ENCODE results near the gene ATP2C1. TPM values are rescaled to one million over a fixed set of nuclear protein-coding genes. Genes with fewer than 3 reads are reported as not detected.

The ATP2C1 gene
- total RNA-seq, 4 donors from 2014 or later: 32.1 to 52.3 (median 35.0) TPM

DNA sequence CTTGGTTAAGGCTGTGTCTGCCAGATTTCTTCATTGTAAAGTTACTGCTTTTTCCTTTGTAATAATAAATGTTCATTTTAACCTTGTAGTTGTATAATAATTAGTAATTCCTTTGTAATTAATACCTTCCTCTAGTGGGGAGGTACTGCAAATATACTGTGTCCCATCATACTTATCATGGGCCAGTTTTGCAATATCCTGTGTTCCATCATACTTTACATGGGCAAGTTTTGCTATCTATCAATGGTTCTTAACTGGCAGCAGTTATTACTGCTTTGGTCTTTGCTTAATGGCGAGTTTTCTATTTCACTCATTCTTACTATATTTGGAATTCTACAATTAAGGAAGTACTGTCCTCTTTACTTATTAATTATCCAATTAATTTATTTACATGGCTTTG, 10.6 kb downstream of the ATP2C1 start:
- Histone ChIP-seq H3K27me3 (no peaks in the 10 kb centered on the region), H3K4me3 (no peak overlapping the region), H3K36me3 (no peaks in the 10 kb centered on the region), H3K4me1 (peaks cover 25 to 47% (median 30%) of the 10 kb centered on the region in 4 donors), H3K27ac (replicated peaks in 1 of 4) (no peak overlapping the region), H3K9me3 (no peaks in the 10 kb centered on the region)
- no peak for DNase-seq (ENCODE audit: extremely low spot score)
- 74% methylated on average over 1 of the region's 1 CpG for WGBS
- intact Hi-C loops (cut with DNase I): no loop called here
- TF ChIP-seq CTCF (IDR thresholded peaks at IDR 0.05): no peak
- no peak for TF ChIP-seq POLR2AphosphoS5 (IDR thresholded peaks at IDR 0.05)
- no peak for TF ChIP-seq EP300 (IDR thresholded peaks at IDR 0.05)
- no peak for TF ChIP-seq POLR2A (IDR thresholded peaks at IDR 0.05; ENCODE audit: low read depth)

DNA sequence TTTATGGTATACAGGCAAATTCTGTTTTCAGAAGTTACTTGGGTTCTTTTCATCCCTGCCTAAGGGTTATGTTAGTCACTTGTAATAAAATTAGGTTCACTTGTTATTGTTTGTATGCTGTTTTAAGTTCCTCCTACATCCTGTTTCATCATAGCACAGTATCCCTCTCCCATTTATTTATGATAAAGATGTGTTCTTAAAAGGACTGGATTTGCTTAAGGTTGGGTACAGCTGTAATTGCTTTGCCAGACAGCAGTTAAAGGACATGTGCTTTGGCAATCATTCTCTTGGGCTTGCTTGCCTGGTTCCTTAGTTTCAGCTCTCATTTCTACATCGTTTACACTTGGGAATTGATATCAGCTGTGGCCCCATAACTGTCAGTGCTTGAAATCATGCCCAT, 11.7 kb downstream of the ATP2C1 start:
- WGBS: 23% methylated on average over 1 of the region's 1 CpG
- Histone ChIP-seq H3K4me1 (peaks cover 25 to 44% (median 28%) of the 10 kb centered on the region in 4 donors), H3K27ac (replicated peaks in 1 of 4) (no peak overlapping the region)

DNA sequence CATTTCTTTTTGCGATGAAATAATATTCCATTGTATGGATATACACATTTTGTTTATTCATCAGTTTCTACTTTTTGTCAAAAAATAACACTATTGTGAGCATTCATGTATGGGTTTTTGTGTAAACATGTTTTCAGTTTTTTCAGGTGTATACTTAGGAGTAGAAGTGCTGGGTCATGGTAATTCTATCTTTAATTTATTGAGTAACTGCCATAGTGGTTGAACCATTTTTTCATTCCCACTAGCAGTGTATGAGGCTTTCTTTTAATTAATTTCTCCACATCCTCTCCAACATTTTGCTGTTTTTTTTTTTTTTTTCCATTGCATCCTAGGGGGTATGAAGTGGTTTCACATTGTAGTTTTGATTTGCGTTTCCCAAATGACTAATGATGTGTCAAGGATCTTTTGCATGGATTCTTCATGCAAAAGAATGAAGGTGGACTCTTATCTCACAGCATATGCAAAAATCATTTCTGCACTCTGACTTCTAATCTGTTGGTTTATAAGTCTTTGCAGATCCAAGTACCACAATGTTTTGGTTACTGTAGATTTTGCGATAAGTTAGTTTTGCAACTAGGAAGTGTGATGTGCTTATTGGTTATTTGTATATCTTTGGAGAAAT, 12.6 kb downstream of the ATP2C1 start:
- no peak for DNase-seq (ENCODE audit: extremely low spot score)
- Histone ChIP-seq H3K36me3 (no peaks in the 10 kb centered on the region), H3K4me1 (peaks cover 18 to 34% (median 21%) of the 10 kb centered on the region in 4 donors), H3K27ac (replicated peaks in 1 of 4) (no peak overlapping the region), H3K9me3 (no peaks in the 10 kb centered on the region), H3K4me3 (no peak overlapping the region), H3K27me3 (no peaks in the 10 kb centered on the region)
- 95% methylated on average over 3 of the region's 3 CpGs for WGBS
- TF ChIP-seq CTCF (IDR thresholded peaks at IDR 0.05) (no peak), POLR2AphosphoS5 (IDR thresholded peaks at IDR 0.05) (no peak), EP300 (IDR thresholded peaks at IDR 0.05) (no peak), POLR2A (IDR thresholded peaks at IDR 0.05; ENCODE audit: low read depth) (no peak)
- intact Hi-C loops (cut with DNase I): no loop called here

More for the DNA sequence above, 11.7 kb downstream of the ATP2C1 start:
- no peak for DNase-seq (ENCODE audit: extremely low spot score)
- Histone ChIP-seq H3K4me3 (no peak overlapping the region), H3K9me3 (no peaks in the 10 kb centered on the region), H3K27me3 (no peaks in the 10 kb centered on the region), H3K36me3 (no peaks in the 10 kb centered on the region)
- TF ChIP-seq CTCF (IDR thresholded peaks at IDR 0.05) (no peak), EP300 (IDR thresholded peaks at IDR 0.05) (no peak), POLR2A (IDR thresholded peaks at IDR 0.05; ENCODE audit: low read depth) (no peak), POLR2AphosphoS5 (IDR thresholded peaks at IDR 0.05) (no peak)
- intact Hi-C loops (cut with DNase I): no loop called here

GRCh38 chr3:130907500-130907899, 13.6 kb downstream of the ATP2C1 start:
- no peak overlapping the region for H3K4me3 ChIP-seq
- intact Hi-C loops (cut with DNase I): no loop called here
- H3K4me1 ChIP-seq: peaks cover 14 to 30% (median 21%) of the 10 kb centered on the region in 4 donors
- no peaks in the 10 kb centered on the region for H3K9me3 ChIP-seq
- H3K36me3 ChIP-seq: no peaks in the 10 kb centered on the region
- TF ChIP-seq POLR2A (IDR thresholded peaks at IDR 0.05; ENCODE audit: low read depth): no peak
- no peak for TF ChIP-seq EP300 (IDR thresholded peaks at IDR 0.05)
- TF ChIP-seq POLR2AphosphoS5 (IDR thresholded peaks at IDR 0.05): no peak
- no peak for TF ChIP-seq CTCF (IDR thresholded peaks at IDR 0.05)
- H3K27ac ChIP-seq (replicated peaks in 1 of 4): no peak overlapping the region
- no peak for DNase-seq (ENCODE audit: extremely low spot score)
- no peaks in the 10 kb centered on the region for H3K27me3 ChIP-seq

GRCh38 chr3:130907966-130908365, 14.1 kb downstream of the ATP2C1 start:
- no peaks in the 10 kb centered on the region for H3K9me3 ChIP-seq
- intact Hi-C loops (cut with DNase I): no loop called here
- peaks cover 14 to 30% (median 21%) of the 10 kb centered on the region in 4 donors for H3K4me1 ChIP-seq
- no peaks in the 10 kb centered on the region for H3K27me3 ChIP-seq
- no peak overlapping the region for H3K27ac ChIP-seq (replicated peaks in 1 of 4)
- DNase-seq (ENCODE audit: extremely low spot score): no peak
- no peak overlapping the region for H3K4me3 ChIP-seq
- TF ChIP-seq EP300 (IDR thresholded peaks at IDR 0.05): no peak
- TF ChIP-seq CTCF (IDR thresholded peaks at IDR 0.05): no peak
- no peak for TF ChIP-seq POLR2A (IDR thresholded peaks at IDR 0.05; ENCODE audit: low read depth)
- TF ChIP-seq POLR2AphosphoS5 (IDR thresholded peaks at IDR 0.05): no peak
- H3K36me3 ChIP-seq: no peaks in the 10 kb centered on the region
